B cell (primary cell): ENCODE measurements around the gene TCEAL3.

ENCODE experiments used
- CTCF ChIP-seq: fragments of 200-600 bp; IDR thresholded peaks from one replicate; pipeline ENCODE4 v1.8.0; 2022; ENCODE audit warnings: antibody characterized with exemption, mild to moderate bottlenecking
- EZH2 ChIP-seq: IDR thresholded peaks from 2 replicates; pipeline ENCODE4 v1.6.1; 2012; ENCODE audit warnings: borderline replicate concordance, low read depth, mild to moderate bottlenecking, moderate library complexity, low read length; ENCODE audit not compliant: insufficient read depth, poor library complexity, severe bottlenecking

- no peak for TF ChIP-seq CTCF
- no peak for TF ChIP-seq EZH2
Measured at GRCh38 chrX:103651151-103651773, 43.5 kb downstream of the TCEAL3 start.
